Heart right ventricle (tissue), 16 donors: Measurements from ENCODE around the gene MED28. TPM values are rescaled to one million over a fixed set of nuclear protein-coding genes. Genes with fewer than 3 reads are reported as not detected.
"Not testable (repeated sequence)": the region's sequence is repeated elsewhere in the genome, so short reads cannot be mapped to it uniquely, and the experiment has no call there.

Source experiments
- ATAC-seq, 8 donors: fragments of 200-7000 bp; cut with Tn5 transposase; one replicate each; pipeline ENCODE4 v1.9.1; 2020; ENCODE audit warnings: mild to moderate bottlenecking in 8 of 8, moderate library complexity in 8 of 8, moderate number of reproducible peaks in 1 of 8
- DNase-seq, 2 donors: peaks; one replicate each; pipeline ENCODE4 v3.0.0-alpha.2; 2020
- H3K27ac ChIP-seq, 10 donors: fragments of 200-600 bp; sonication (generic) in 2 of 10; one replicate each; pipeline versions ENCODE4 v1.5.0 to v1.8.0; 2020 to 2022; ENCODE audit warnings: mild to moderate bottlenecking in 3 of 10
- H3K27me3 ChIP-seq, 7 donors: fragments of 200-600 bp; one replicate each; pipeline ENCODE4 v1.8.0; 2021 to 2022; ENCODE audit warnings: mild to moderate bottlenecking in 2 of 7
- H3K36me3 ChIP-seq, 9 donors: fragments of 200-600 bp; sonication (generic) in 1 of 9; one replicate each; pipeline versions ENCODE4 v1.5.0 to v1.8.0; 2020 to 2022; ENCODE audit warnings: mild to moderate bottlenecking in 2 of 9
- H3K4me1 ChIP-seq, 9 donors: fragments of 200-600 bp; sonication (generic) in 1 of 9; one replicate each; pipeline versions ENCODE4 v1.5.0 to v1.8.0; 2020 to 2022; ENCODE audit warnings: mild to moderate bottlenecking in 4 of 9
- H3K4me3 ChIP-seq, 10 donors: fragments of 200-600 bp; sonication (generic) in 2 of 10; one replicate each; pipeline versions ENCODE4 v1.5.0 to v1.8.0; 2020 to 2022; ENCODE audit warnings: mild to moderate bottlenecking in 7 of 10, moderate library complexity in 2 of 10
- H3K9me3 ChIP-seq, 11 donors: fragments of 200-600 bp in 10 of 11; sonication (generic) in 2 of 11; one replicate each; pipeline versions ENCODE4 v1.5.0 to v1.8.0; 2013 to 2022; ENCODE audit warnings: mild to moderate bottlenecking in 2 of 11, control low read depth in 1 of 11, moderate library complexity in 1 of 11
- CTCF ChIP-seq, 9 donors: fragments of 200-600 bp; sonication (generic) in 2 of 9; IDR thresholded peaks; one replicate each; pipeline versions ENCODE4 v1.5.0 to v1.8.0; 2021 to 2022; ENCODE audit warnings: antibody characterized with exemption in 9 of 9, mild to moderate bottlenecking in 5 of 9, moderate library complexity in 1 of 9
- WGBS, 2 donors: extraction: QIAGEN DNeasy Blood & Tissue Kit; methylation state at CpG; one replicate each; pipeline ENCODE4 v1.1.7; 2013; ENCODE audit warnings: inconsistent platforms in 1 of 2; 5-methylcytosine and 5-hydroxymethylcytosine counted together
- intact Hi-C, 10 donors: fragments of 100-400 bp; cut with DNase I; formaldehyde crosslinking; loops; one replicate each; pipeline versions ENCODE4 v1.11.1 to v1.14.2; 2022
- long read RNA-seq, 3 donors: library from polyadenylated mRNA; unstranded; transcript quantifications; one replicate each; pipeline ENCODE4 v2.0.0, GENCODE V29; 2020 to 2021
- polyA plus RNA-seq, 2 donors: library from polyadenylated mRNA; stranded (reverse); fragments of 200-250 nt; gene quantifications; one replicate each; pipeline ENCODE4 v1.2.3, GENCODE V29; 2013
- total RNA-seq, 10 donors: library from RNA; stranded (reverse); fragmentation: NEBNext Ultra II Directional in 3 of 10; extraction: Animal tissue kit (Norgen Biotek cat#: 25700) in 3 of 10; gene quantifications; one replicate each; pipeline versions ENCODE4 v1.2.1 to v1.2.4, GENCODE V29; 2021 to 2023
- donor health status: Arrhythmogenic right ventricular cardiomyopathy.
- donor health status: ischemic (EF 13 %, LVEDD 7.1; RV severe dilation, severe dysfunction).
- donor health status: healthy with polysubstance abuse.
- donor health status: DM: no; HTN: yes; CAD: no.
- donor health status: DM: no; HTN: no; CAD: no.
- donor health status: ischemic (EF 25% LVEDD 6.9; RV normal size, moderate dysfunction).
- donor health status: ischemic (EF 25% LVEDD 5.7; RV mildly dilated, moderate dysfunction).
- donor health status: healthy.
- donor health status: DM: yes; HTN: yes; CAD: no.
- donor health status: Ischemic cardiomyopathy.
- donor health status: ischemic (EF 35%, LVEDD 5.7; RV mildly dilated, moderate dysfunction).
- donor health status: nonischemic (EF 11% LVEDD 7.7; RV severe dilation, severe dysfunction).
- donor health status: DM: yes; HTN: yes; CAD: no.
- donor health status: PGD.
- donor health status: ischemic (EF 29% LVEDD 5.4; RV normal size, mild dysfunction).
- donor health status: nonischemic (EF 23%, LVEDD 6.1; RV moderate dilation, normal function).

MED28 gene
- total RNA-seq (10 to 100 TPM; 13.8 to 23.1 (median 17.4) TPM), polyA plus RNA-seq (1 to 10 TPM; 6.3 to 7.3 TPM)
- long read RNA-seq, donor 1, full-length matches to known transcripts: 20 of 23 reads
- long read RNA-seq, donor 1, partial matches to known transcripts: 0 of 23 reads
- long read RNA-seq, donor 1, other reads (novel, unspliced or antisense): 3 of 23 reads
- long read RNA-seq, donor 2, full-length matches to known transcripts: 23 of 28 reads
- long read RNA-seq, donor 2, partial matches to known transcripts: 0 of 28 reads
- long read RNA-seq, donor 2, other reads (novel, unspliced or antisense): 5 of 28 reads
- long read RNA-seq, donor 3, full-length matches to known transcripts: 35 of 42 reads
- long read RNA-seq, donor 3, partial matches to known transcripts: 1 of 42 reads
- long read RNA-seq, donor 3, other reads (novel, unspliced or antisense): 6 of 42 reads

- Histone ChIP-seq H3K4me1 (peaks cover 10 to 50% (median 45%) of the 10 kb centered on the region in 9 donors), H3K4me3 (peak within 1 kb of the TSS; percentile 66 to 100 (median 87)), H3K27ac (peak within 1 kb of the TSS; percentile 43 to 98 (median 84)), H3K36me3 (peaks cover 0 to 35% (median 6%) of the 10 kb centered on the region in 9 donors), H3K9me3 (no peaks in the 10 kb centered on the region), H3K27me3 (no peaks in the 10 kb centered on the region)
- ATAC-seq (peak; percentile 94 to 99 (median 98)), DNase-seq (peak; percentile 95 to 96)
- peak in 4 of 9 donors; percentile 21 to 43 (median 26) for TF ChIP-seq CTCF (IDR thresholded peaks at IDR 0.05)
- 0% methylated on average over 46 of the region's 46 CpGs for WGBS, 2 donors
- intact Hi-C loops: loop anchor here in 8 of 10 donors (2.0 to 10.0 kb wide), 6 partner anchors 34 to 200 kb away; partner anchors contain the start of genes LAP3 (in 6 of the 8), DCAF16 (in 1 of the 8) and NCAPG (in 1 of the 8)
Measured at GRCh38 chr4:17614416-17615299, at the start of gene MED28. Gene MED28 (plus strand): TSS chr4:17614641. CDS start chr4:17614655, 14 bp downstream.

GRCh38 chr4:17565846-17566245, 48.6 kb upstream of the MED28 start:
- Histone ChIP-seq H3K36me3 (no peaks in the 10 kb centered on the region), H3K27ac (no peak overlapping the region), H3K9me3 (no peaks in the 10 kb centered on the region), H3K27me3 (peaks cover 0 to 2% (median 0%) of the 10 kb centered on the region in 7 donors), H3K4me3 (no peak overlapping the region), H3K4me1 (no peaks in the 10 kb centered on the region)
- no peak for DNase-seq
- intact Hi-C loops: no loop called here
- WGBS, 2 donors: 93 to 97% methylated on average over 3 of the region's 3 CpGs
- no peak for TF ChIP-seq CTCF (IDR thresholded peaks at IDR 0.05)
- ATAC-seq: no peak

GRCh38 chr4:17567271-17567670, 47.2 kb upstream of the MED28 start:
- no peak overlapping the region for H3K4me3 ChIP-seq
- H3K36me3 ChIP-seq: no peaks in the 10 kb centered on the region
- intact Hi-C loops: no loop called here
- DNase-seq (no peak), ATAC-seq (no peak)
- no peak for TF ChIP-seq CTCF (IDR thresholded peaks at IDR 0.05)
- no peak overlapping the region for H3K27ac ChIP-seq
- no peaks in the 10 kb centered on the region for H3K9me3 ChIP-seq
- peaks cover 0 to 2% (median 0%) of the 10 kb centered on the region in 7 donors for H3K27me3 ChIP-seq
- WGBS, 2 donors: 69 to 86% methylated on average over 2 of the region's 2 CpGs
- H3K4me1 ChIP-seq: no peaks in the 10 kb centered on the region

- 94 to 95% methylated on average over 4 of the region's 4 CpGs for WGBS, 2 donors
- TF ChIP-seq CTCF (IDR thresholded peaks at IDR 0.05): no peak
- no peak overlapping the region for H3K4me3 ChIP-seq
- peaks cover 0 to 6% (median 0%) of the 10 kb centered on the region in 9 donors for H3K36me3 ChIP-seq
- intact Hi-C loops: loop anchor here in 2 of 10 donors (10.0 kb wide), 2 partner anchors 231 to 241 kb away; partner anchors contain the start of genes DCAF16 (in 1 of the 2) and NCAPG (in 1 of the 2)
- no peaks in the 10 kb centered on the region for H3K9me3 ChIP-seq
- ATAC-seq (no peak), DNase-seq (no peak)
- H3K27me3 ChIP-seq: no peaks in the 10 kb centered on the region
- no peak overlapping the region for H3K27ac ChIP-seq
- peaks cover 0 to 23% (median 10%) of the 10 kb centered on the region in 9 donors for H3K4me1 ChIP-seq
Measured at GRCh38 chr4:17574206-17574605, 40.2 kb upstream of the MED28 start.

GRCh38 chr4:17575177-17575576, 39.3 kb upstream of the MED28 start:
- Histone ChIP-seq H3K4me1 (peaks cover 0 to 33% (median 17%) of the 10 kb centered on the region in 9 donors), H3K36me3 (peaks cover 0 to 13% (median 0%) of the 10 kb centered on the region in 9 donors)
- not testable (repeated sequence) for ATAC-seq, H3K9me3 ChIP-seq, H3K4me3 ChIP-seq, H3K27me3 ChIP-seq, DNase-seq, H3K27ac ChIP-seq
- intact Hi-C loops: loop anchor here in 8 of 10 donors (5.0 to 10.0 kb wide), 5 partner anchors 37 to 240 kb away; partner anchors contain the start of genes MED28 (in 3 of the 8), DCAF16 (in 1 of the 8), NCAPG (in 1 of the 8) and QDPR (in 1 of the 8)
- WGBS, 2 donors: 98% methylated on average over 12 of the region's 12 CpGs
